Measurements from ENCODE around the gene ADAT1. TPM values are rescaled to one million over a fixed set of nuclear protein-coding genes. Genes with fewer than 3 reads are reported as not detected.

The ADAT1 gene
- total and polyA plus RNA-seq, 10 of the 15 experiments (the other 5 are each of a cell fraction or from before 2014, with no cell fraction given) = 26.2 to 77.4 (median 55.8) TPM

GRCh38 chr16:75647492-75648264 lies 24.6 kb upstream of the ADAT1 start, which contains the start of the genes KARS1 and TERF2IP (continued):
- TF ChIP-seq ZBTB11 (CRISPR knock-in tag; IDR thresholded peaks at IDR 0.05) (no peak), ZNF592 (IDR thresholded peaks at IDR 0.05) (no peak), TCF7 (IDR thresholded peaks at IDR 0.05; ENCODE audit: borderline replicate concordance) (no peak), IKZF2 (IDR thresholded peaks at IDR 0.05) (no peak; a peak in 1 of 4 replicates), TAF1 (IDR thresholded peaks at IDR 0.05; ENCODE audit: borderline replicate concordance, low read depth, low read length) (peak; percentile 95), LARP7 (IDR thresholded peaks at IDR 0.05) (peak; percentile 93), TCF3 (IDR thresholded peaks at IDR 0.05; ENCODE audit: borderline replicate concordance, insufficient read depth, low read depth, low read length) (no peak), RAD51 (IDR thresholded peaks at IDR 0.05) (no peak), CHD4 (IDR thresholded peaks at IDR 0.05) (no peak), RCOR1 (conservative IDR thresholded peaks at IDR 0.05; ENCODE audit: low read depth, low read length) (no peak), PML (IDR thresholded peaks at IDR 0.05; ENCODE audit: low read length) (peak; percentile 86; the same call in 1 of the 2 replicates), CREB1 (IDR thresholded peaks at IDR 0.05; ENCODE audit: low read depth) (no peak; the same call in 1 of the 2 replicates), ZNF384 (IDR thresholded peaks at IDR 0.05; ENCODE audit: borderline replicate concordance, low read depth, low read length) (no peak), ZNF217 (IDR thresholded peaks at IDR 0.05) (no peak), RB1 (IDR thresholded peaks at IDR 0.05; ENCODE audit: borderline replicate concordance) (peak; percentile 42; the same call in 1 of the 2 replicates), SP1 (IDR thresholded peaks at IDR 0.05; ENCODE audit: low read depth, low read length) (peak; percentile 52), CEBPZ (IDR thresholded peaks at IDR 0.05; ENCODE audit: low read depth, low read length) (no peak), NR2C1 (IDR thresholded peaks at IDR 0.05) (peak; percentile 97), ETV6 (conservative IDR thresholded peaks at IDR 0.05 in 1 of 2, IDR thresholded peaks at IDR 0.05 in 1 of 2; ENCODE audit: borderline replicate concordance in 1 of 2, low read depth in 1 of 2) (no peak)

Measured in GM12878 (cell line).